Measurements from ENCODE around the gene MED27. TPM values are rescaled to one million over a fixed set of nuclear protein-coding genes. Genes with fewer than 3 reads are reported as not detected.

The MED27 gene
- total RNA-seq, 1 experiment from 2014 or later: 24.4 TPM

GRCh38 chr9:132049323-132049882 lies 30.3 kb downstream of the MED27 start:
- no TSS peak for BruUV-seq (replicated peaks)
- TF ChIP-seq TCF7L2 (IDR thresholded peaks at IDR 0.05; ENCODE audit: low read depth, low read length): no peak
- TF ChIP-seq POLR2AphosphoS5 (IDR thresholded peaks at IDR 0.05; ENCODE audit: low read depth, low read length): no peak
- no peak for TF ChIP-seq SIN3A (IDR thresholded peaks at IDR 0.05; ENCODE audit: borderline replicate concordance, insufficient read depth, low read depth, low read length)
- no peak for TF ChIP-seq REST (IDR thresholded peaks at IDR 0.05; ENCODE audit: insufficient read depth in 1 of 2, low read depth in 2 of 2, low read length in 1 of 2)
- no peak for TF ChIP-seq CTCF (IDR thresholded peaks at IDR 0.05)
- Histone ChIP-seq H3K27ac (ENCODE audit: low read length) (no peak overlapping the region), H3K27me3 (ENCODE audit: control insufficient read depth, insufficient read depth, low read length) (no peaks in the 10 kb centered on the region), H3K9me3 (ENCODE audit: control insufficient read depth, insufficient read depth, low read depth, low read length) (no peaks in the 10 kb centered on the region), H3K4me1 (ENCODE audit: control insufficient read depth, insufficient read depth, low read length) (peaks cover 4% of the 10 kb centered on the region; the same call in 1 of the 2 replicates), H3K4me3 (ENCODE audit: low read depth in 2 of 2, low read length in 2 of 2) (no peak overlapping the region), H3K36me3 (ENCODE audit: control insufficient read depth, insufficient read depth, low read length) (no peaks in the 10 kb centered on the region)
- DNase-seq (ENCODE audit: low read depth, low spot score): no peak
- intact Hi-C loops (cut with micrococcal nuclease; ENCODE audit: unreplicated experiment) (no loop called here), in situ Hi-C loops (cut with HindIII; ENCODE audit: low pct_unique_long_range_greater_than_20kb, low sequenced_read_pairs) (no loop called here)
- ChIA-PET POLR2A (no interaction called here), CTCF (no interaction called here)
- no peak for ATAC-seq

GRCh38 chr9:132048201-132048600 lies 31.5 kb downstream of the MED27 start:
- H3K4me3 ChIP-seq (ENCODE audit: low read depth in 2 of 2, low read length in 2 of 2): no peak overlapping the region
- in situ Hi-C loops (cut with HindIII; ENCODE audit: low pct_unique_long_range_greater_than_20kb, low sequenced_read_pairs) (no loop called here), intact Hi-C loops (cut with micrococcal nuclease; ENCODE audit: unreplicated experiment) (no loop called here)
- DNase-seq (ENCODE audit: low read depth, low spot score): no peak
- no TSS peak for BruUV-seq (replicated peaks)
- no peaks in the 10 kb centered on the region for H3K36me3 ChIP-seq (ENCODE audit: control insufficient read depth, insufficient read depth, low read length)
- TF ChIP-seq CTCF (IDR thresholded peaks at IDR 0.05): no peak
- TF ChIP-seq SIN3A (IDR thresholded peaks at IDR 0.05; ENCODE audit: borderline replicate concordance, insufficient read depth, low read depth, low read length): no peak
- no peak for TF ChIP-seq REST (IDR thresholded peaks at IDR 0.05; ENCODE audit: insufficient read depth in 1 of 2, low read depth in 2 of 2, low read length in 1 of 2)
- TF ChIP-seq TCF7L2 (IDR thresholded peaks at IDR 0.05; ENCODE audit: low read depth, low read length): no peak
- TF ChIP-seq POLR2AphosphoS5 (IDR thresholded peaks at IDR 0.05; ENCODE audit: low read depth, low read length): no peak
- ChIA-PET POLR2A (no interaction called here), CTCF (no interaction called here)
- H3K4me1 ChIP-seq (ENCODE audit: control insufficient read depth, insufficient read depth, low read length): peaks cover 10% of the 10 kb centered on the region
- no peaks in the 10 kb centered on the region for H3K9me3 ChIP-seq (ENCODE audit: control insufficient read depth, insufficient read depth, low read depth, low read length)
- no peak for ATAC-seq
- no peak overlapping the region for H3K27ac ChIP-seq (ENCODE audit: low read length)
- H3K27me3 ChIP-seq (ENCODE audit: control insufficient read depth, insufficient read depth, low read length): no peaks in the 10 kb centered on the region

All from Panc1 (cell line).